Activated CD4-positive, alpha-beta T cell treated with anti-CD3 and anti-CD28 coated beads, Interleukin-2, amount 50 U/mL, for 16 hours (primary cell): ENCODE measurements around the gene ADO.

Experiments used
- DNase-seq: peaks from one replicate; pipeline ENCODE4 v3.0.0-alpha.2; 2020

The ADO gene

DNA sequence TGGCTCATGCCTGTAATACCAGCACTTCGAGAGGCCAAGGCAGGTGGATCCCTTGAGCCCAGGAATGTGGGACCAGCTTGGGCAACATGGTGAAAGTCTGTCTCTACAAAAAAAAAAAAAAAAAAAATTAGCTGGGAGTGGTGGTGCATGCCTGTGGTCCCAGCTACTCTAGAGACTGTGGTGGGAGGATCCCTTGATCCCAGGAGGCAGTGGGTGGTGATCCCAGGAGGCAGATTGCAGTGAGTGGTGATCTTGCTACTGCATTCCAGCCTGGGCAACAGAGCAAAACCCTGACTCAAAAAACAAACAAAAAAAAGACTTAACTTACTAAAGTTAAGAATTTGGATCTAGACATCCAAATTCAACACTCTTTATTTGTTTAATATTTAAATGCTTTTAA, 10.2 kb upstream of the ADO start:
- no peak for DNase-seq

DNA sequence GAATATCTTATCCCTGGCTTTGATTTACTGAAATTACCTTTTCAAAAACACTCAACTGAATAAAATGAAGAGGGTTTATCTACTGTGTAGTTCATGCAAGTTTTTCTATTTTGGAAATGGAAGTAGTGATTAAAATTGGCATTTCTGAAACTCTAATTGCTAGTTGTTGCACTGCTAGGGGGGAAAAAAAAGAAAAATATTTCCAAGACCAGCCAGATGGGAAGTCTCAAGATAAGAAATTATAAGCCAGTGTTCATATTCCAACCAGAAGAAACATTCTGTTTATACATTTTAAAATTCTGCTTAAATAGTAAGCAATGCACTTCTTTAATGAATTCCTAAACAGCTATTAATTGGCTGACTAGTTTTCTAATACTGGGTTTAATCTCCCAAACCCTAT, 9.4 kb upstream of the ADO start:
- no peak for DNase-seq

GRCh38 chr10:62795762-62796161, 8.8 kb upstream of the ADO start:
- no peak for DNase-seq

- no peak for DNase-seq
Observed at GRCh38 chr10:62796896-62797295, 7.6 kb upstream of the ADO start.

- no peak for DNase-seq
Observed at GRCh38 chr10:62801871-62802270, 2.6 kb upstream of the ADO start.

GRCh38 chr10:62803724-62804355, 680 bp upstream of the ADO start:
- no peak for DNase-seq

DNA sequence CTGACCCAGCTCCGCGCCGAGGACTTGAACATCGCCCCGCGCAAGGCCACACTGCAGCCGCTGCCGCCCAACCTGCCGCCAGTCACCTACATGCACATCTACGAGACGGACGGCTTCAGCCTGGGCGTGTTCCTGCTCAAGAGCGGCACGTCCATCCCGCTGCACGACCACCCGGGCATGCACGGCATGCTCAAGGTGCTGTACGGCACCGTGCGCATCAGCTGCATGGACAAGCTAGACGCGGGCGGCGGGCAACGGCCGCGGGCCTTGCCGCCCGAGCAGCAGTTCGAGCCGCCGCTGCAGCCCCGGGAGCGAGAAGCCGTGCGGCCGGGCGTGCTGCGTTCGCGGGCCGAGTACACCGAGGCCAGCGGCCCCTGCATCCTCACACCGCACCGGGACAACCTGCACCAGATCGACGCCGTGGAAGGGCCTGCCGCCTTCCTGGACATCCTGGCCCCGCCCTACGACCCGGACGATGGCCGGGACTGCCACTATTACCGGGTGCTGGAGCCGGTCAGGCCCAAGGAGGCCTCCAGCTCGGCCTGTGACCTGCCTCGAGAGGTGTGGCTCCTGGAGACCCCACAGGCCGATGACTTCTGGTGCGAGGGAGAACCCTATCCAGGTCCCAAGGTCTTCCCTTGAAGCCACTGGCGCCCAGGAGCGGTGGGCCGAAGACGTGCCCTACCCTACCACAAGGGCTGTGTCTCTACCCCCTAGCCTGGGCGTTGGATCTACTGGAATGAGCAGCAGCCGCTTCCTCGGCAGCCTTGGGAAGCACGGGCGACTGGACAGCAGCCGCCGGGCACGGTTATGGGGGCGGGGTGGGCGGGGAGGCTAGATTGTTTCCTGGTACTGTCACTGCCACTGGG, 945 bp downstream of the ADO start:
- no peak for DNase-seq

DNA sequence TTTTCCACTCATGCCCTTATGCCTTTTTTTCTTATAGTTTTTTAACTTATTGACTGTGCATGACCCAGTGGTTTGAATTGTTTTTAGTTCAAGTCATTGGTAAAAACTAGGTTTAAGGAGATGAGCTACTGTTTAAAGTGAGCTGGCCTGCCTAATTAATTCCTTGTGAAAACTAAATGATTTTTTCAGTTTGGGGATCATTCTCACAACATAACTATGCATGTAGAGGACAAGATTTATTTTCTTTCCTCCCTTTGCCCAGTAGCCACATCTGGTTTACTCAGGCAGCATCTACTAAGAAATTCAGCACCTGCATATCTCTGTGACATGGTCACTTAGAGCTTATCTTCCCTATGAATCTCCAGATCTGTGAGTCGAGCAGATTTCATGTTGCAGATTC, 1.7 kb downstream of the ADO start:
- no peak for DNase-seq

- no peak for DNase-seq
Observed at GRCh38 chr10:62810156-62810902, 5.8 kb downstream of the ADO start.

GRCh38 chr10:62811159-62811875, 6.8 kb downstream of the ADO start:
- peak; percentile 90 for DNase-seq

DNA sequence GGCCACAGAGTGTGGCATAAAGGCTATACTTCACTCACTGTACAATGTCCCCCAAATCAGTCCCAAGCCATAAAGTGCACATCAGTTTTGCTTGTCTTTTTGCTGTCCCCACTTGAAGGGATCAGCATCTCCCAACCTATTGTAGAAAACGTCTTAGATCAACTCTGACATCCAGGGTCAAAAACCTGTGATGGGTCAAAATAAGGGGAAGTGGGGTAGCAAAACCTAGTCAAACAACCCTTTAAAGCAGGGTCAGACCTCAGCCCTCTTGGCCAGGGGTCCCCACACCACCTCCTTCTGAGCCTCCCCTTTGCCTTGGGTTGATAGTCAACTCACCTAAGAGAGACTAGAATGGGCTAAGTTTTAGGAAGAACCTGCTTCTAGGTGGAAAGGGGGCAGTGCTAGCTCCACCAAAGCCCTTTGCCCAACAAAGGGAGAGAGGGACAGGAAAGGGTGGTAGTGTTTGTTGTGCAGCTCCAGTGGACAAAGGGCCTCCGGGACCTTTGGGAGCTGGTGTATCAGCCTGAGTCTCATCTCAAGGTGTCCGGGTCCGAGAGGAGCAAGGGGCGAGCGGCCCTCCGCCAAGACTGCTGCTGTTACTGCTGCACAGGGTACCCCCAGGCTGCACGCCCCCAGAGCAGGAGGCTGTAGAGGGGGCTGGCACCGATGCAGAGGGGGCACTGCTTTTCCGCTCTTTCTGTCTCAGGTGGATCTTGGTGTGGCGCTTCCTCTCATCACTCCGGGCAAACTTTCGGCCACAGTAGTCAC, 8.3 kb downstream of the ADO start:
- DNase-seq = no peak

- no peak for DNase-seq
Observed at GRCh38 chr10:62813453-62813852, 8.9 kb downstream of the ADO start.

- no peak for DNase-seq
Observed at GRCh38 chr10:62813981-62814380, 9.5 kb downstream of the ADO start.

- no peak for DNase-seq
Observed at GRCh38 chr10:62814756-62815380, 10.3 kb downstream of the ADO start.

DNA sequence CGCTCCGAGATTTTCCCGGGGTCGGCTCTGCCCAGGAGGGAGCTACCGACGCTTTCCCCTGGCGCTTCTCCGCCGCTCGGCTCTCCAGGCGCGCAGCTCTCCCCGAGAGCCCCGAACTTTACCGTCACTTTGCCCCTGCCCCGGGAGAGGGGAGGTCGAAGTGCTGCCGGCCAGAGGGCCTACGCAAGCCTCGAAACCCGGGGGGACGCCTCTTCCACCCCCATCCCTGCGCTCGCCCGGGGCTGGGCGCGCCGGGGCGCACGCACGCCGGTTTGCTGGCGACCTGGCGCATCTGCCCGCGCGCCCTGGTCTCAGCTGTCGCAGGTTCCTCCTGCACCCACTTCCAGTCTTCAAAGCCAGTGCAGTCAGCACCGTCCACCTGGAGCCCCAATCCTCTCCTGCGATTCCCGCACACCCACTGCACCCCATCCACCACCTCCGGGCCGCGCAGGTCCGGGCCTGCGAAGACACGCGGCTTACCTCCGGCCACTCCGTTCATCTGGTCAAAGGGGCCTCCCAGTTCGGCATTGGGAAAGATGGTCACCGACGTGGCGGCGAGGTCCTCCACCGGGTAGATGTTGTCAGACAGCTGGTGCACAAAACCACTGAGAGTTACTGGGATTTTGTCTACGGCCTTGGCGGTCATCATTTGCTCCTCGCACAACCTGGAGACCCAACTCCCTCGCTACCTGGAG, 11.0 kb downstream of the ADO start:
- no peak for DNase-seq

DNA sequence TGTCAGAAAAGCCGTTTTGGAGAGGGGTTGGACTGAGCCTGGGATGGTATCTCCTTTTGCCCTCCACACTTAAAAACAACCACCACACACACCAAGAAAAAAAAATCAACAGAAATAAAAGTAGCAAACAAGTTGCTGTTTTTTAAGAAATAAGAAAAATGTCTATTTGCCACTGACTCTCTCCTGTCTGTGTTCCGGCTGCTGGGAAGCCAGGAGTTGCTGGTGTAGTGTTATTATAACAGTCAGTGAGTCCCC, 11.5 kb downstream of the ADO start:
- no peak for DNase-seq

DNA sequence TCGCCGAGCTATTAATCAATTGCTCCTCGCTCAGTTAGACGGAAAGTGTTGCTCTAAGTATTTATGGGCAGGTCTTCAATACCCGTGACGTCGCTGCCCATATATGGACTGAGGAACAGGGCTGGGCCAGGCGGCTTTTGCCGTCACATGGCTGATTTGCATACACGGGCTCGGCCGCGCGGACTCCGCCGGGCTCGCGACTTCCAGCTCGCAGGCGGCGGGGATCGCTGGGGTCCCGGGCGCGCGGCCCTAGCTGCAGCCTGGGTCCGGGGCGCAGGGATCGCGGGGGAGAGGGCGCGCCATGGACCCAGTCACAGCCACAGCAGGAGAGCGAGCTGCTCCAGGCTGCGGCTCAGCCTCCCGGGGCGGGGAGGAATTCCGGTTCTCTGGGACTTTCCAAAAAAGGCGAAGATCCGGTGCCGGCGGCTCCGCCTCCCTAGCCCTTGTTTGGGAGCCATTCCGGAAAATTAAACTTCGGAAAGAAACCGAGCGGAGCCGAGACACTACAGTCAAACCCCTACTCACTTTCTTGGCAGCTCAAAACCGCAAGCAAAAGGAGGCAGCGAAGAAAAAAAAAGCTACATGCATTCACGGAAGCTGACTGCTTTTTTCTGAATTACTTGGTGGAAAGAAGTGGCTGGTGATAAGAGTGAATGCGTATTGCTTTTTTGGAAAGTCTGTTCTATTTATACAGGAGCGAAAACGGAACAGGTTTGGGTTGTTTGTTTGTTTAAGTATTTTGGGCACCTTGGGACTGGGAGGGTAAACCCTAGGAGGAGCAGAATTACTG, 12.0 kb downstream of the ADO start, which contains the start of gene EGR2:
Gene EGR2 (minus strand): TSS at position 36 of the 790 bp plus-strand sequence. CDS start 337 bp downstream, outside the sequence.
- DNase-seq = peak; percentile 98

GRCh38 chr10:62817121-62817765, 12.7 kb downstream of the ADO start:
- DNase-seq = no peak

DNA sequence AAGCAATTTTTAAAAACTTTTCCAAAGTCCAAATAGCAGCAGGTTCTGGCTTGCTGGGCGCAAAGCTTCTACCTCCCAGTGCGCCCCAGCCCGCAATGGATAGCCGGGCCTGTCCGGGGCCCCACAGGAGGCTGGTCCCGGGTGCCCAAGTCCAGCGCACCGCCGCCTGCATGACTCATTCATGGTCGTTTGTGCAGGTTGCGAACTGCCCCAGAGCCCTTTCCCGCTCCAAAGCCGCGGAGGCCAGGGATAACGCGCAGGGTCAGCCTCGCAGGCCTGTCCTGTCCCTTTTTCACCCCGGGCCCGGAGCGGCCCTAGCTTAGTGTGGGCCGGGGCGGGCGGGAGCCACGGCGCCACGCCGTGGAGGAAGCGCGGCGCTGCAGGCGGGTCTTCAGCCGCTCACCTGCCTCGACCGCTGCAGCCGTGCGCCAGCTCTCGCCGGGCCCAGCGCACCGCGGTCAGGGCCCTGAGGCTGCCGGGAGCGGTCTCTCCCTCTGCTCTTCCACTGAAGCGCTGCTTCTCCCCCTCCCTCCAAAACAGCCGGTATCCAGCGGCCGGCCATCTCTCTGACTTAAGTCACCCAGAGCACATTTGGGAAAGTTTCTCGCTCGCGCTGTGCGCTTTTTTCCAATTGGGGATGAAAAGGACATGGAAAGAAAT, 13.4 kb downstream of the ADO start:
- DNase-seq = peak; percentile 67
